ENCODE data around the gene S1PR5.
"Not testable (repeated sequence)": the region's sequence is repeated elsewhere in the genome, so short reads cannot be mapped to it uniquely, and the experiment has no call there.

Gene S1PR5

GRCh38 chr19:10544753-10545251, 27.6 kb upstream of the S1PR5 start:
- no peak for DNase-seq (ENCODE audit: low read depth)

DNA sequence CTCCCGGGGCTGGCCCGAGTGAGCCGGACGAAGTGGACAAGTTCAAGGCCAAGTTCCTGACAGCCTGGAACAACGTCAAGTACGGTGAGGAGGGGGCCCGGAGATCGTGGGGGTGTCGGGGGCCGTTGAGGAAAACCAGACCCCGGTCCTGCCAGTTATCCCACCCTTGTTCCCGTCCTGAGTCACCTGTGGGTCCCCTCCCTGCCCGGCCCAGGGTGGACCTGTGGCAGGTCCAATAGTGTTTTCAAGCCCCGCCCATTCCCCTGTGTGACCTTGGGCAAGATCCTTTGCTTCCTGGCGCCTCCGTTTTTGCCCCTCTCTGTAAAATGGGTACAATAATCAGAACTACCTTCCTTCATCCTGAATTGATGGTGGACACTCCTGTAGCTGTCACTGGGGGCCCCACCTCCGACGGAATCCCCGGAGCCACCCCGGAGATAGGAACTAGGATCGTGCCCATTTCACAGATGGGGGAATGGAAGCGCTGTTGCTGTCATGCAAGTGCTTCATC, 27.1 kb upstream of the S1PR5 start:
- no peak for DNase-seq (ENCODE audit: low read depth)

GRCh38 chr19:10543420-10544241, 26.4 kb upstream of the S1PR5 start, which contains the start of gene ATG4D:
Gene ATG4D (plus strand): TSS chr19:10543904. CDS start chr19:10544091, 187 bp downstream.
- DNase-seq (ENCODE audit: low read depth), result no peak

GRCh38 chr19:10543059-10543419, 25.8 kb upstream of the S1PR5 start:
- DNase-seq (ENCODE audit: low read depth), result no peak

DNA sequence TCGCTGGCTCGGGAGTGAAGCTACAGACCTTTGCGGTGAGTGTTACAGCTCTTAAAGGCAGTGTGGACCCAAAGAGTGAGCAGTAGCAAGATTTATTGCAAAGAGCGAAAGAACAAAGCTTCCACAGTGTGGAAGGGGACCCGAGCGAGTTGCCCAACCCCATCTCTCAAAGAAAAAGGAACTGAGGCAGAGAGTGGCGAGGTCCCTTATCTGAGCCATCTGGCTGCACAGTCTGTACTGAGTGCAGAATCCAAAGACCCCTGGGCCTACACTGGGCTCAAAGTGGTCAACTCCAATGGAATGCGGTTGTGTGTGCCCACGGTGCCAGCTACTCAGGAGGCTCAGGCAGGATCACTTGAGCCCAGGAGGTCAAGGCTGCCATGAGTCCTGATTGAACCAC, 21.8 kb upstream of the S1PR5 start:
- DNase-seq (ENCODE audit: low read depth), result not testable (repeated sequence)

DNA sequence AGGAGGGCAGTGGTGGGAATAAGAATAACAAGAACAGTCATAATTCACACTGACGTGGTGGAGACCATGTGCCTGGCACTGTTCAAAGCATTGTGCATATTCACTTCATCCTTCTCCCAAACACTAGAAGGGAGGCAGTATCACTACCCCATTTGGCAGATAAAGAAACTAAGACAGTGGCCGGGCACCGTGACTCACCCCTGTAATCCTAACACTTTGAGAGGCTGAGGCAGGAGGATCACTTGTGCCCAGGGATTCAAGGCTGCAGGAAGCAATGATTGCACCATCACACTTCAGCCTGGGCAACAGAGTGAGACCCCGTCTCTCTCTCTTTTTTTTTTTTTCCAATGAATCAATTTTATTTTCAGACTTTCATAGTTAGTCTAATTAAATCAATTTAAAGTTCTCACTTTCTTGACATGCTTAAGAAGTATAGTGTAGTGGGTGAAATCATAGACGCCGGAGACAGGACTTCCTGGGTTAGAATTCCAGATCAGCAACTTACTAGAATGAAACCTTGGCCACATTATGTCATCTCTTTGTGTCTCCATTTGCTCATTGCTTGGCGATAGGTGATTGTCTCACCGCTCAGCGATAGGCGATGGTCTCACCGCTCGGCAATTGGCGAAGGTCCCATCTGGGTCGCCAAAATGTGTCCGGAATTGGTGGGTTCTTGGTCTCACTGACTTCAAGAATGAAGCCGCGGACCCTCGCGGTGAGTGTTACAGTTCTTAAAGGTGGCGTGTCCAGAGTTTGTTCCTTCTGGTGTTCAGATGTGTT, 21.1 kb upstream of the S1PR5 start:
- DNase-seq (ENCODE audit: low read depth), result no peak

DNA sequence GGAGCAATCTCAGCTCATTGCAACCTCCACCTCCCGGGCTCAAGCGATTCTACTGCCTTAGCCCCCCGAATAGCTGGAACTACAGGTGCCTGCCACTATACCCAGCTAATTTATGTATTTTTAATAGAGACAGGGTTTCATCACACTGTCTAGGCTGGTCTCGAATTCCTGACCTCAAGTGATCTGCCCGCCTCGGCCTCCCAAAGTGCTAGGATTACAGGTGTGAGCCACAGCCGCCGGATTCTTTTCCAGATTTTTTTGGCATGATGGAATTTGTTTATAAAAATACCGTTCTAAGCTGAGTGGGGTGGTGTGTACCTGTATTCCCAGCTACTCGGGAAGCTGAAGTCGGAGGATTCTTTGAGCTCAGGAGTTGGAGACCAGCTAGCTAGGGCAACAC, 20.4 kb upstream of the S1PR5 start:
- DNase-seq (ENCODE audit: low read depth), result no peak

GRCh38 chr19:10535613-10536012, 18.4 kb upstream of the S1PR5 start:
- no peak for DNase-seq (ENCODE audit: low read depth)

GRCh38 chr19:10533646-10534386, 16.6 kb upstream of the S1PR5 start:
- no peak for DNase-seq (ENCODE audit: low read depth)

- DNase-seq (ENCODE audit: low read depth), result no peak
These were observed 15.2 kb upstream of the S1PR5 start for GRCh38 chr19:10532457-10532856.

- DNase-seq (ENCODE audit: low read depth), result not testable (repeated sequence)
These were observed 9.6 kb upstream of the S1PR5 start for GRCh38 chr19:10526887-10527286.

GRCh38 chr19:10525636-10526035, 8.4 kb upstream of the S1PR5 start:
- DNase-seq (ENCODE audit: low read depth), result no peak

DNA sequence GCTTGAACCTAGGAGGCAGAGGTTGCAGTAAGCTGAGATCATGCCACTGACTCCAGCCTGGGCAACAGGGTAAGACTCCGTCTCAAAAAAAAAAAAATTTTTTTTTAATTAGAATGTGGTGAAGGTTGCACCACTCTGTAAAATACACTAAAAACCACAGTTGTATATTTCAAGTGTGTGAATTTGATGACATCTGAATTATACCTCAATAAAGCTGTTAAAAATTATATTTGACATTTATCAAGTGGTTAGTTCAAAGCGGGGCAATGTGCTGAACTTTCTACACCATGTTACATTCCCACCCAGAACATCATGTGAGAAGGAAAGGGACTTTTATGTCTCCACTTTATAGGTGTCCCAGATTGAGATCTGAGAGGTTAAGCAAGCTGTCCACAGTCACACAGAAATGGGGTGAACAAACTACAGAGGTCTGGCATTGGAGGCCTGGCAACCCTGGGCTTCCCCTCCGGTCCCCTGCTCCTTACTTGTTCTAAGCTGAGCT, 5.9 kb upstream of the S1PR5 start:
- DNase-seq (ENCODE audit: low read depth), result no peak

GRCh38 chr19:10521461-10522171, 4.4 kb upstream of the S1PR5 start:
- no peak for DNase-seq (ENCODE audit: low read depth)

GRCh38 chr19:10520652-10521318, 3.5 kb upstream of the S1PR5 start:
- DNase-seq (ENCODE audit: low read depth), result no peak

- no peak for DNase-seq (ENCODE audit: low read depth)
These were observed 2.2 kb upstream of the S1PR5 start for GRCh38 chr19:10519421-10519820.

DNA sequence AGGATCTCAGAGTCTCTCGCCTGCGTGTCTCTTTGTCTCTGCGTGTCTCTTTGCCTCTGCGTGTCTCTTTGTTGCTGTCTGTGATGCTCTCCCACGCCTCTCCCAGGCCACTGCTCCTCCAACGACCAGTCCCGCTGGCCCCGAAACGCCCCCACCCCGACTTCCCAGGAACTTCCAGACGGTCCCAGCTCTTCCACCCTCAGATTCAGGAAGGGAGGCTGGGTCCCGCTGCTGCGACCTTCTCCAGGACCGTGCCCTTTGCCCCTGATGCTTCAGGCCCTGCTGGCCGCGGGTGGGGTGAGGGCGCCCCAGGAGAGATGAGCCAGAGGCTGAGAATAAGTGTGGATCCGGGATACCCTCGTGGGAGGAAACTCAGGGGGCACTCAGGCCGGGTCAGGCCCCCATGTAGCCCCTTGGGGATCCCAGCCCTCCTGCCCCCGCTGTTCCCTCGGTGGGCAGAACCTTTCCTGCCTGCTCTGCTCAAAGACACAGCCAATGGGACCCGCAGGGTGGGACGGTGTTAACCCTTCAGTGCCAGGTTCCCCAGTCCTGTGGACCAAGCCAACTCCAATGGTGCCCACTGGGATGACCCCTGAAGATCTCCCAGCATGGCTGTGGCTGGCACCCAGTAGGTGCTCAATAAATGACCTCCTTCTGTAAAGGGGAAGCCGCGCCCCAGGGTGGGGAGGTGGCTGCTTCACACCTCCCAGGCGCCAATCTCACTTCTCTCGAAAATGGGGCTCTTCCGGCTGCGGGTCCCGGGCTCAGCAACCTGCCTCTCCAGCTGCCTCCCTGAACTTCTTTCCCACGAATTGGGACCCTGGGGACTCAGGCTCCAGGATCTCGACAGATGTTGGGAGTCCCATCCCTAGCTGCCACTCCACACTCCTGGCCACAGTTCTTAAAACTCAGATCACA, 1.5 kb upstream of the S1PR5 start:
- no peak for DNase-seq (ENCODE audit: low read depth)

GRCh38 chr19:10517760-10518443, 655 bp upstream of the S1PR5 start:
- no peak for DNase-seq (ENCODE audit: low read depth)

- no peak for DNase-seq (ENCODE audit: low read depth)
These were observed 468 bp downstream of the S1PR5 start for GRCh38 chr19:10516671-10517286.
